CD4-positive, alpha-beta T cell treated with Interleukin-17A for 1 hour (primary cell): ENCODE measurements around the gene STC2.

ENCODE experiments used
- DNase-seq: peaks from one replicate; pipeline ENCODE4 v3.0.0-alpha.2; 2020

STC2 gene

DNA sequence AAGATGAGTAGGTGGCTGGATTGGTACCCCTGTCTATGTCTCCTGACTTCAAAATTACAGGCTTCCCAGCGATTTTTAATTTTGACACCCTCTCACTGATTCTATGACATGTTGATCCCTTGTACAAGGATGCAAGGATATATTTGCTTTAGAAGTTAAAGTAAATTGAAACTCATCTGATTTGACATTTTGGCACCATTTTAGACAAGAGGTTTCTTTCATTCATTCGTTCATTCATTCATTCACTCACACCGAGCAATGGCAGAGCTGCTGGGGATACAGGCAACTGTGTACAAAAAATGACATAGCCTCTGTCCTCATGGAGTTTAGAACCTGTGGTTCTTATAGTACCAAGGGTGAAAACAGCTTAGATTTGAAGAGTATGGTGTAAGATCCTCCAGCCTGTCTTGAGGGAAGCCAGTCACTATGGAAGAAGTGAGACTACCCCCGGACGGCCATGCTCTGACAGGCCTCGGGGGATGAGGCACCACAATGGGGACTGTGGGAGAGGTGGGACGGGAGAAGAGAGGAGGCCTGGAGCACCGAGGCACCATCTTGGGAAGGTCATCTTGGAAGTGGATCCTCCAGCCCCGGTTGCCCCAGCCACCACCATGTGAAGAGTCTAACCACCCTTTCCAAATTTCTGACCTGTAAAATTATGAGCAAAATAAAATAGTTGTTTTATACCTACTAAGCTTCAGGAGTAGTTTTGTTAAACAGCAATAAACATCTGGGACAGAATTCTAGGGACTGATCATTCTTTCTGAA, 16.2 kb downstream of the STC2 start:
- no peak for DNase-seq

DNA sequence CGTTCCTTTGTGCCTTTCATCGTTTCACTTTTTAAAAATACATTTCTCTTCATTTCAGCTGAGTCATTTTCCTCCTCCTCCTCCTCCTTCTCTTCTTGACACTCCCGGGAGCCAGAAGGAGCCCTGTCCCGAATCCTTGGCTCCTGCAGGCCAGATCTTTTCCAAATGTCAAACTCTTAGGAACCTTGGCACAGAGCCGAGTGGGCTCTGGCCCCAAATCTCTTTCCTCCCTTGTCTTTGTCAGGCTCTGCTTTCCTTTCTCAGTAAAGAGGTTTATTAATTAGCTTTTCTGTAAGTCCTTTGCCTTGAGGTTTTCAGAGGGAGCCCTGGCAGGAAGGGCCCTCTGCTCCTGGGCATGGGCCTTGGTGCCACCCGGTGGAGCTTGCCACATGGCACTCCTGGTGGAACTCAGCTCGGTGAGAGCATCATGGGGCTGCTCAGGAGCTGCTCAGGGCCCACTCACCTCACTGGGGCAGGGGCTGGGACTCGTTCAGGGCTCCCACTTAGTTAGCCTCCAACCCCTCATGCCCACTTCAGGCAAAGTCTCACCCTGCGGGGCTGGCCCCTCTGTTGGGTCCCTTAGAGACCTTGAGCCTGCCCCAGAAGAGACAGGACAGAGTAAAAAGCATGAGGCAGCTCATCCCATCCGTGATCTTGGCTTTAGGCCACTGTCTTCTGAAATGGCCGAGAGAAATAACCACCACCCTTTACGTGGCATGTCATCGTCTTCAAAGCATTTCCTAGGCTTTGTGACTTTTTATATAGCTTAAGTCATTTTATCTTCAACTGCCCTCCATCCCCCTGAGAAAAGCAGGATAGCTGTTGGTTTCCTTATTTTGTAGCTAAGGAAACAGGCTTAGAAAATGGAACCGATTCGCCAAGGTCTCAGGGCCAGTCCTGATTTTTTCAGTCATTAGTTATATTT, 17.1 kb downstream of the STC2 start:
- DNase-seq = no peak

- no peak for DNase-seq
Measured at GRCh38 chr5:173310218-173310769, 17.9 kb downstream of the STC2 start.

GRCh38 chr5:173309731-173310130, 18.5 kb downstream of the STC2 start:
- no peak for DNase-seq

DNA sequence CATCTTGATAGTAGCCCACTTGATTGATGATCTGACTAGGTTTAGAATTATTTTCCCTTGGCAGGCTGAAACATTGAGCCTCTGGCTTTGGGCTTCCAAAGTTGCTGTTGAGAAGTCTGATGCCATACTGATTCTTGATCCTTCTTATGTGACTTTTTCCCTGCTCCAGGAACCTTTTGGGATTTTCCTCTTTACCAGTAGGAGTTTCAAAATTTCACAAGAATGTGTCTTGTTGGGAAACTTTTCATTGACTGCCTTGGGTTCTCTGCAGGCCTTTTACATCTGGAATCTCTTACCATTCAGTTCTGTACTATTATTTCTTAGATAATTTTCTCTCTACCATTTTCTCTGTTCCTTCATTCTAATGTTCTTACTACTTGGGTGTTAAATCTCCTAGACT, 20.0 kb downstream of the STC2 start:
- no peak for DNase-seq

- DNase-seq = no peak
Measured at GRCh38 chr5:173307695-173308094, 20.5 kb downstream of the STC2 start.

GRCh38 chr5:173306695-173307094, 21.5 kb downstream of the STC2 start:
- DNase-seq = no peak

DNA sequence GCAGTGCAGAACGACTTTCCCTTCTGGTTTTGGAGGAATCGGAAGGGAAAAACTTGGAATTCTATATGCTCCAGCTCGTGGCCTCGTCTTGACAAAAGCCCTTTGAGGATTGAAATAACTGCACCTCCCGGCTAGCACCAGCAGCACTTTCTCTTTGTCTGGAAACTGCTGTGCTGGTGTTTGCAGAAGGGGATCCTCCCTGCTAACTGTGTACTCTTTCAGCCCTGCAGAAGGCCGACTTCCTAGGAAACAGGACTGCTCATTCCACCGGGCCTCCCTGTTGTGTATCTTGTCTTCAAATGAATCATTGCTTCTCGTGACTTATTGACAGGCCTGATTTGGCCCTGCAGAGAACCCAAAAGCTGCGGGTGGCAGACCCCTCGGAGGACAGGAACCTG, 23.6 kb downstream of the STC2 start:
- no peak for DNase-seq

GRCh38 chr5:173303878-173304590, 24.2 kb downstream of the STC2 start:
- no peak for DNase-seq

- DNase-seq = no peak
Measured at GRCh38 chr5:173302546-173303155, 25.6 kb downstream of the STC2 start.

- no peak for DNase-seq
Measured at GRCh38 chr5:173301695-173302545, 26.3 kb downstream of the STC2 start.

DNA sequence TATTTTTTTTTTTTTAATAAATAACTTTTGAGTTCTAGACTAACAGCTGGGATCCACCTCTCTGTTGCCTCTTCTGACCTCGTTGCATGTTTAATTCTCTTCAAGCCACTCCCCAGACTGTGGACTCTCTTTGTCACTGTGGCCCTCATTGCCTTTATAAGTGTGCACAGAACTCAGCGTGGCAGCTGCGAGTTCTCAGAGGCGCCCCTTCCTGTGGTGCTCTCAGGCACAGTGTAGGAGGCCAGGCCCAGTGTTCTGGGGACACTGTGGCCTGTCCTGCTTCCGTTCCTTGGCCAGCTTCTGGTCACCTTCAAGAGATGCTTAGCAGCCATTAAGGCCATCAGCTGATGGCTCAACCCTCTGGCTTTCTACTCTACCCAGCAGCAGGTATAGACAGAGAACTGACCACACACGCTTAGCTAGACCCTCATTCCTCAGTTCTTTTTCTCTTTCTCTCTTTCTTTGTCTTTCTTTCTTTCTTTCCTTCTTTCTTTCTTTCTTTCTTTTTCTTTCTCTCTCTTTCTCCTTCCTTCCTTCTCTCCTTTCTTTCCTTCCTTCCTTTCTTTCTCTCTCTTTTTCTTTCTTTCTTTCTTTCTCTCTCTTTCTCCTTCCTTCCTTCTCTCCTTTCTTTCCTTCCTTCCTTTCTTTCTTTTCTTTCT, 27.7 kb downstream of the STC2 start:
- no peak for DNase-seq

GRCh38 chr5:173299820-173300219, 28.4 kb downstream of the STC2 start:
- DNase-seq = no peak

DNA sequence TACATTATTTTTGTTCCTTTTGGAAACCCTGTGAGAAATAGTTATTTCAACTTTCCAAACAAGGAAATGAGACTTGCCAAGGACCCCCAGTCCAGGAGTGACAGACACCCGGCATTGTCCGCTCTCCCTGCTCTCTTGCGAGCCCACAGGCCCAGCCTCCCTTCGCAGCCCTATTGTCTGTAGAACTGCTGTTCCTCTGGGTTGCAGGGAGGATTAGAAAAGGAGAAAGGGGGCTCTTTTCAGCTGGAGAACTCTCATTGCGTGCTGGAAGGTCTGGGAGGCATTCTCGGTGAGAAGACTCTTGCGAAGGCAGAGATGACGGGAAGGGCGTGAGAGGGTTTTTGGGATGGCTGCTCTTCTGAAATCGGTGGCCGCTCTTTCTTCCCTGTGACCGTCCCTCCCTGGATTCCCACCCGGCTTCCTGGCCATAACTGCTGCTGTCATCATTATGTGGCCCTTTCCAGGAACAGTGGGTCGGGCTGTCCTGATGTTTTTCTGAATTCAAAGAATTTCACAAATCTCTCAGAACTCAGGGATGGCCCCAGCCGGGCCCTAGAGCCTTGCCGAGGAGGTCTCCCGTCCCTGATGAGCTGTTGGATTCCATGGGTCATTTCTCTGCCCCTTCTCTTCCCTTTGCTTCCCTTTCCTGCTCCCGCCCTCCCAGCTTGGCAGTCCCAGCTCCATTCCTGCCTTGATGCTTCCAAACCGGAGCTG, 29.8 kb downstream of the STC2 start:
- no peak for DNase-seq

DNA sequence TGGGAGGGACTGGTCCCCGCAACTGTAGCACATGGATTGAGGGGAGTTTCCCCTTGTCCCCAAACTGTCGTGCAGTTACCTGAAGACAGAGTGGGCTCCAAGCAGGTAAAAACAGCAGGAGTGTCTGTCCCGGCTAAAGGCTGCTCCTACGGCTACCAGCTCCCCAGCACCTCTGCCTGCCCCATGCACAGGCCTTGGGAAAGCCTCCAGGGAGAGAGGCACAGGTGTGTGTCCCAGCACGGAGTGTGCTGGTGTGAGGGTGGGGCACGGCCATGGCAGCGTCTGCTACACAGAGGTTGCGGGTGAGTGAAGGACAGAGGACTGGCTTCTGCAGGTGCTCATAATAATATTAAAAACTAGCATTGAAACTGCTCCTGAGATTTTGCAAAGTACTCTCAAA, 30.4 kb downstream of the STC2 start:
- DNase-seq = no peak

GRCh38 chr5:173296737-173297676, 31.2 kb downstream of the STC2 start:
- DNase-seq = no peak

DNA sequence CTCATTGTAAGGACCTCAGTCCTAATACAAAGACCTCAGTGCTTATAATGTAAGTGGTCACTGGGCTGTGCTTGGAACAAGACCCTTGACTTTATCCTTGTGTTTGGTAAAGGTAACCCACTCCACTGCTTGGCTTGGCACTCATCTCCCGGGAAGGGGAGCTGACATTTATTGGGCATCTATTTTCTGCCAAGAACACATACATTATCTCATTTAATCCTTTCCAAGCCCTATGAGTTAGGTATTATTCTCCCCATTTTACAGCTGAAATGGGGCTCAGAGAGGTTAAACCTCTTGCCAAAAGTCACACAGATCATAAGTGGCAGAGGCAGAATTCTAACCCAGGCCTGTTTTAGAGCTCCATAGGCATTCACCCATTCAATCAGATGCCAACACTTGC, 32.4 kb downstream of the STC2 start:
- no peak for DNase-seq

DNA sequence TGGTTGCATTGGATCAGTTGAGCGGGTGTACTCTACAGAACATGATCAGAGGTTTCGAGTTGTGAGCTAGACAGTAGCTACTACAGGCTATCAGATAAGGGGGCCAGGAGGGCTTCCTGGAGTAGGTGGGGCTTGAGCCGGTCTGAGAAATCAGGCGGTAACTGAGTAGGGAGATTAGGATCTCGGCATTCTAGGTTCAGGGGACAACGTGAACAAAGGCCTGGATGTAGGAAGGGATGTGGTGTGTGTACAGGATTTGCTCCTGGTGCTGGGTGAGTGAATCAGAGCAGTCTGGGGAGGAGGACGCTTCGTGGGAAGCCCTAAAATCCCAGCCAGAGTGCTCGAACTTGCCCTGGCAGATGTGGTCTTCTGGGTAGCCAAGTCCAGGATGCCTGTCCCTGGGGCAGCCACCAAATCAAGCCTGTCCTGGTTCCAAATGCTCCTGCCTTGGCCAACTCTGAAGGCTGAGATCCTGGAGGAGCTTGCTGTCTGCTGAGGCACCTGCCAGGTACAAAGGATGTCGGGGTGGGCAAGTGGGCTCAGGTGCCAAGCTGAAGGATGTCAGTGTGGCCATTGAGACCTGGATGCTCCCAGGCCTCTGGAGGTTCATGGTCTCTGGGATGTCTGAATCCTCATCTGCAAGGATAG, 33.4 kb downstream of the STC2 start:
- DNase-seq = no peak
